ENCODE results near the gene NAMPT.
"Not testable (repeated sequence)": the region's sequence is repeated elsewhere in the genome, so short reads cannot be mapped to it uniquely, and the experiment has no call there.

The NAMPT gene

GRCh38 chr7:106284714-106285050 is at the start of gene NAMPT:
Gene NAMPT (minus strand): TSS chr7:106284983. CDS start chr7:106284884, 99 bp downstream.
- DNase-seq (ENCODE audit: low read depth in 2 of 2) = no peak

- DNase-seq (ENCODE audit: low read depth in 2 of 2) = no peak
Measured at GRCh38 chr7:106332201-106332600, 47.4 kb upstream of the NAMPT start.

- DNase-seq (ENCODE audit: low read depth in 2 of 2) = no peak
Measured at GRCh38 chr7:106331441-106332175, 46.8 kb upstream of the NAMPT start.

GRCh38 chr7:106329971-106330733 is 45.4 kb upstream of the NAMPT start:
- DNase-seq (ENCODE audit: low read depth in 2 of 2) = no peak

- no peak for DNase-seq (ENCODE audit: low read depth in 2 of 2)
Measured at GRCh38 chr7:106329408-106329807, 44.6 kb upstream of the NAMPT start.

- no peak for DNase-seq (ENCODE audit: low read depth in 2 of 2)
Measured at GRCh38 chr7:106327538-106328481, 43.0 kb upstream of the NAMPT start.

GRCh38 chr7:106326594-106327537 is 42.1 kb upstream of the NAMPT start:
- DNase-seq (ENCODE audit: low read depth in 2 of 2) = no peak

- not testable (repeated sequence) for DNase-seq (ENCODE audit: low read depth in 2 of 2)
Measured at GRCh38 chr7:106324509-106324908, 39.7 kb upstream of the NAMPT start.

- not testable (repeated sequence) for DNase-seq (ENCODE audit: low read depth in 2 of 2)
Measured at GRCh38 chr7:106320254-106320770, 35.5 kb upstream of the NAMPT start.

GRCh38 chr7:106318482-106318881 is 33.7 kb upstream of the NAMPT start:
- DNase-seq (ENCODE audit: low read depth in 2 of 2) = no peak

- no peak for DNase-seq (ENCODE audit: low read depth in 2 of 2)
Measured at GRCh38 chr7:106317971-106318370, 33.2 kb upstream of the NAMPT start.

GRCh38 chr7:106316947-106317346 is 32.2 kb upstream of the NAMPT start:
- DNase-seq (ENCODE audit: low read depth in 2 of 2) = no peak

- DNase-seq (ENCODE audit: low read depth in 2 of 2) = no peak
Measured at GRCh38 chr7:106314875-106315274, 30.1 kb upstream of the NAMPT start.

GRCh38 chr7:106313966-106314365 is 29.2 kb upstream of the NAMPT start:
- no peak for DNase-seq (ENCODE audit: low read depth in 2 of 2)

- no peak for DNase-seq (ENCODE audit: low read depth in 2 of 2)
Measured at GRCh38 chr7:106313456-106313901, 28.7 kb upstream of the NAMPT start.

- DNase-seq (ENCODE audit: low read depth in 2 of 2) = no peak
Measured at GRCh38 chr7:106312906-106313305, 28.1 kb upstream of the NAMPT start.

- DNase-seq (ENCODE audit: low read depth in 2 of 2) = no peak
Measured at GRCh38 chr7:106312099-106312871, 27.5 kb upstream of the NAMPT start.

GRCh38 chr7:106309362-106309761 is 24.6 kb upstream of the NAMPT start:
- DNase-seq (ENCODE audit: low read depth in 2 of 2) = no peak

- DNase-seq (ENCODE audit: low read depth in 2 of 2) = no peak
Measured at GRCh38 chr7:106306256-106306655, 21.5 kb upstream of the NAMPT start.

- no peak for DNase-seq (ENCODE audit: low read depth in 2 of 2)
Measured at GRCh38 chr7:106305732-106306131, 20.9 kb upstream of the NAMPT start.

Data from stimulated activated CD8-positive, alpha-beta memory T cell treated with anti-CD3 and anti-CD28 coated beads, Interleukin-15, amount 100 ng/mL, for 4 hours (primary cell).